B cell (primary cell): Measurements from ENCODE around the gene L3MBTL4. TPM values are rescaled to one million over a fixed set of nuclear protein-coding genes. Genes with fewer than 3 reads are reported as not detected.

Experiments
- ATAC-seq: fragments of 200-7000 bp; cut with Tn5 transposase; one replicate; pipeline ENCODE4 v1.10.0; 2021; ENCODE audit warnings: low read depth, mild to moderate bottlenecking, moderate number of reproducible peaks, moderate library complexity
- CTCF ChIA-PET: fragments of 350-600 bp; sonication (Branson Sonifier 250); formaldehyde crosslinking; loops from one replicate; lab custom pipeline; 2021; ENCODE audit warnings: antibody characterized with exemption, inconsistent platforms; lab: Charles Lee
- POLR2A ChIA-PET: fragments of 350-600 bp; sonication (Branson Sonifier 250); formaldehyde crosslinking; loops from one replicate; lab custom pipeline; 2021; ENCODE audit warnings: antibody characterized with exemption; lab: Charles Lee
- DNase-seq: peaks from one replicate; pipeline ENCODE4 v3.0.0; 2013
- H2AFZ ChIP-seq: 2 replicates; pipeline ENCODE4 v1.6.1; 2012; ENCODE audit warnings: mild to moderate bottlenecking, low read depth, low read length; ENCODE audit not compliant: insufficient read depth, poor library complexity, severe bottlenecking
- H3K27ac ChIP-seq, 2 donors: 1 replicate in 1 of 2; 2 replicates in 1 of 2; pipeline ENCODE4 v1.5.1; 2012 to 2013; ENCODE audit warnings: low read length in 2 of 2, mild to moderate bottlenecking in 2 of 2, moderate library complexity in 1 of 2
- H3K27me3 ChIP-seq, 4 experiments: fragments of 200-600 bp in 1 of 4; sonication (generic) in 1 of 4; replicated peaks in 1 of 4; 1 replicate in 2 of 4; 2 replicates in 2 of 4; pipeline versions ENCODE4 v1.6.1 to v1.7.0; 2013 to 2016; ENCODE audit warnings: low read length in 3 of 4, mild to moderate bottlenecking in 2 of 4, mixed read lengths in 1 of 4, moderate library complexity in 1 of 4; ENCODE audit not compliant: insufficient read depth in 4 of 4, control insufficient read depth in 3 of 4; ENCODE audit errors: control extremely low read depth in 1 of 4
- H3K36me3 ChIP-seq, 2 experiments: replicated peaks in 1 of 2; 1 replicate in 1 of 2; 2 replicates in 1 of 2; pipeline versions ENCODE4 v1.6.1 to v1.7.1; 2013; ENCODE audit warnings: low read length in 1 of 2; ENCODE audit not compliant: insufficient read depth in 2 of 2, control insufficient read depth in 1 of 2; ENCODE audit errors: control extremely low read depth in 1 of 2, extremely low read depth in 1 of 2
- H3K4me1 ChIP-seq, 2 donors: fragments of 200-600 bp in 1 of 2; sonication (generic) in 1 of 2; 1 replicate in 1 of 2; 2 replicates in 1 of 2; pipeline versions ENCODE4 v1.5.1 to v1.6.1; 2013 to 2017; ENCODE audit warnings: low read length in 2 of 2; ENCODE audit not compliant: control insufficient read depth in 2 of 2, insufficient read depth in 2 of 2
- H3K4me2 ChIP-seq: replicated peaks from 2 replicates; pipeline ENCODE3; 2012; ENCODE audit warnings: mild to moderate bottlenecking, low read depth, low read length; ENCODE audit not compliant: poor library complexity, severe bottlenecking
- H3K4me3 ChIP-seq, 5 experiments: fragments of 200-600 bp in 1 of 5; sonication (generic) in 1 of 5; 1 replicate in 3 of 5; 2 replicates in 2 of 5; pipeline versions ENCODE4 v1.5.1 to v1.7.0; 2011 to 2016; ENCODE audit warnings: low read length in 4 of 5, mild to moderate bottlenecking in 4 of 5, low read depth in 2 of 5, control low read depth in 1 of 5, moderate library complexity in 1 of 5; ENCODE audit not compliant: insufficient read depth in 1 of 5; ENCODE audit errors: control extremely low read depth in 1 of 5, extremely low read depth in 1 of 5
- H3K79me2 ChIP-seq: fragments of 200-600 bp; sonication (generic); one replicate; pipeline ENCODE4 v1.6.0; 2016; ENCODE audit warnings: low read length; ENCODE audit not compliant: control insufficient read depth, insufficient read depth
- H3K9ac ChIP-seq: fragments of 200-600 bp; sonication (generic); 2 replicates; pipeline ENCODE4 v1.6.1; 2017; ENCODE audit warnings: mild to moderate bottlenecking, low read length, moderate library complexity
- H3K9me3 ChIP-seq, 3 donors: one replicate each; pipeline versions ENCODE4 v1.6.1 to v1.7.1; 2013; ENCODE audit warnings: low read length in 2 of 3; ENCODE audit not compliant: control insufficient read depth in 2 of 3, insufficient read depth in 1 of 3; ENCODE audit errors: control extremely low read depth in 1 of 3
- H4K20me1 ChIP-seq: 2 replicates; pipeline ENCODE4 v1.6.0; 2012; ENCODE audit warnings: mild to moderate bottlenecking, low read length; ENCODE audit not compliant: insufficient read depth, control insufficient read depth, poor library complexity, severe bottlenecking
- H3K27ac Mint-ChIP-seq: one replicate; pipeline ENCODE4 v1.8.0; 2021; ENCODE audit warnings: mixed read lengths
- H3K27me3 Mint-ChIP-seq: one replicate; pipeline ENCODE4 v1.8.0; 2021; ENCODE audit warnings: mixed read lengths
- H3K4me1 Mint-ChIP-seq: one replicate; pipeline ENCODE4 v1.8.0; 2021; ENCODE audit warnings: mixed read lengths
- H3K4me3 Mint-ChIP-seq: one replicate; pipeline ENCODE4 v1.8.0; 2021; ENCODE audit warnings: mixed read lengths
- H3K9me3 Mint-ChIP-seq: one replicate; pipeline ENCODE4 v1.8.0; 2022; ENCODE audit warnings: mixed read lengths; ENCODE audit not compliant: insufficient read depth
- EZH2 ChIP-seq: IDR thresholded peaks from 2 replicates; pipeline ENCODE4 v1.6.1; 2012; ENCODE audit warnings: borderline replicate concordance, low read depth, mild to moderate bottlenecking, moderate library complexity, low read length; ENCODE audit not compliant: insufficient read depth, poor library complexity, severe bottlenecking
- WGBS: methylation state at CpG from one replicate; pipeline ENCODE4 v1.1.5; 2013; ENCODE audit warnings: missing lambda C conversion rate; ENCODE audit not compliant: insufficient coverage; 5-methylcytosine and 5-hydroxymethylcytosine counted together
- intact Hi-C: fragments of 100-400 bp; cut with micrococcal nuclease; formaldehyde crosslinking; loops from one replicate; pipeline ENCODE4 v1.10.0; 2022
- polyA plus RNA-seq: library from polyadenylated mRNA; depleted of rRNA; stranded (reverse); fragments of >200 nt; gene quantifications from 2 replicates; pipeline ENCODE4 v1.2.3, GENCODE V29; 2012
- total RNA-seq, 2 donors: library from RNA; stranded (reverse); fragments of 120-200 nt in 1 of 2; gene quantifications; 1 replicate in 1 of 2; 2 replicates in 1 of 2; pipeline versions ENCODE4 v1.2.3 to v1.2.4, GENCODE V29; 2013 to 2022
- TF ChIP-seq, protein P1 (sequence below): fragments of 200-600 bp; IDR thresholded peaks from one replicate; pipeline ENCODE4 v1.8.0; 2022; ENCODE audit warnings: antibody characterized with exemption, mild to moderate bottlenecking

Gene L3MBTL4
- total and polyA plus RNA-seq, 2 donors (not counting 1 experiment from before 2014, with no cell fraction given): 3.0 to 11.9 TPM

DNA sequence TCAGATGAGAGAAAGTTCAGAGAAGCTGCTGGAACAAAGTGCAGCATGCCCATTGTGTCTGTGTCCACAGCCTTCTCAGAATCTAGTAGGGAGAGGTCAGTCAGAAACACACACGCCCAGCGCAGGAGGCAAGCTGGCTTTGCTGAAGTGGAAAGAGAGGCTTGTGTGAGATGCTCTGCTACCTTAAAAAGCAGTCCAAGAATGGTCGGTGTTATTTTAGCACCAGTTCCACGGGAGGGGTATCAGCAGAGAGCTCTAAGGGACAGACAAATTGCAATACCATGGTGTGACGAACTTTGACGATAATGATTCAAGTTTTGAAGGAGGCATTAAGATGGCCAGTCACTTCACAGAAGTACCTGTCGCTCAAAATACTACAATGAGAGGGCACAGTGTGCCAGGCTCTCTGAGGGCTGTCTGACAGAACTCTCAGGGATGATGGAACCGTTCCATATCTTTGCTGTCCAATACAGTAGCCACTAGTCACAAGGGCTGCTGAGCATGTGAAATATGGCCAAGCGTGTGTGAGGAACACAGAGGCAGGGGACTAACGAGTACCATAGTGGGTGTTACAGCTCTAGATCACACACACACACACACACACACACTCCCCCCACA lies 281.9 kb downstream of the L3MBTL4 start:
- WGBS: 91% methylated on average over 10 of the region's 10 CpGs
- Histone ChIP-seq H2AFZ (no peak overlapping the region), H4K20me1 (no peaks in the 10 kb centered on the region), H3K4me3 (no peak overlapping the region), H3K4me2 (no peak overlapping the region), H3K27ac (no peak overlapping the region), H3K36me3 (peaks cover 0 to 3% of the 10 kb centered on the region in 2 experiments), H3K4me1 (no peaks in the 10 kb centered on the region), H3K79me2 (no peaks in the 10 kb centered on the region), H3K9ac (no peak overlapping the region), H3K9me3 (peaks cover 0 to 7% (median 3%) of the 10 kb centered on the region in 3 donors), H3K27me3 (no peaks in the 10 kb centered on the region)
- ChIA-PET POLR2A (no interaction called here), CTCF (no interaction called here)
- Mint-ChIP-seq H3K4me1 (no peaks in the 10 kb centered on the region), H3K9me3 (peaks cover 3% of the 10 kb centered on the region), H3K4me3 (no peak overlapping the region), H3K27me3 (no peaks in the 10 kb centered on the region), H3K27ac (no peak overlapping the region)
- intact Hi-C loops: no loop called here
- ATAC-seq (no peak), DNase-seq (no peak)
- TF ChIP-seq, protein P1, sequence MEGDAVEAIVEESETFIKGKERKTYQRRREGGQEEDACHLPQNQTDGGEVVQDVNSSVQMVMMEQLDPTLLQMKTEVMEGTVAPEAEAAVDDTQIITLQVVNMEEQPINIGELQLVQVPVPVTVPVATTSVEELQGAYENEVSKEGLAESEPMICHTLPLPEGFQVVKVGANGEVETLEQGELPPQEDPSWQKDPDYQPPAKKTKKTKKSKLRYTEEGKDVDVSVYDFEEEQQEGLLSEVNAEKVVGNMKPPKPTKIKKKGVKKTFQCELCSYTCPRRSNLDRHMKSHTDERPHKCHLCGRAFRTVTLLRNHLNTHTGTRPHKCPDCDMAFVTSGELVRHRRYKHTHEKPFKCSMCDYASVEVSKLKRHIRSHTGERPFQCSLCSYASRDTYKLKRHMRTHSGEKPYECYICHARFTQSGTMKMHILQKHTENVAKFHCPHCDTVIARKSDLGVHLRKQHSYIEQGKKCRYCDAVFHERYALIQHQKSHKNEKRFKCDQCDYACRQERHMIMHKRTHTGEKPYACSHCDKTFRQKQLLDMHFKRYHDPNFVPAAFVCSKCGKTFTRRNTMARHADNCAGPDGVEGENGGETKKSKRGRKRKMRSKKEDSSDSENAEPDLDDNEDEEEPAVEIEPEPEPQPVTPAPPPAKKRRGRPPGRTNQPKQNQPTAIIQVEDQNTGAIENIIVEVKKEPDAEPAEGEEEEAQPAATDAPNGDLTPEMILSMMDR: no peak
- no peak for TF ChIP-seq EZH2

DNA sequence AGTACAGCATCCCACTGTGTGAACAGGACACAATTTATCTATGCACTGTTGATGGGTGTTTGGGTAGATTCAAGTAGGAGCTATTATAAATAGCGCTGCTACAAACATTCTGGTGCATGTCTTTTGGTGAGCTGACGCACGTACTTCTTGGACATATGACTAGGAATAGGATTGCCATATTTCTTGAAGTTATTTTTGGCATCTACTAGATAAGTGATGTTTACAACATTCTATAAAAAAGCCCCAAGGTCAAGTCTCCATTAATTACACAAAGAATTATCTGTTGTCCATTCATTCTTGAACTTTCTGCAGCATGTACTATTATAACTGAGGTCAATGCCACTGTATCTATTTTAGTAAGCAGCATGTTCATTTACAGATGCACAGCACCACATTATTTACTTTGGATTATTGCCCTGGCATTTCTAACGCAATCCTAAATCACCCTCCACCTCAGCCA lies 293.9 kb downstream of the L3MBTL4 start:
- CTCF ChIA-PET: no interaction called here
- no peaks in the 10 kb centered on the region for H3K79me2 ChIP-seq
- no peaks in the 10 kb centered on the region for H3K4me1 Mint-ChIP-seq
- no peak overlapping the region for H3K9ac ChIP-seq
- no peak overlapping the region for H3K27ac Mint-ChIP-seq
- H2AFZ ChIP-seq: no peak overlapping the region
- no peaks in the 10 kb centered on the region for H3K4me1 ChIP-seq
- POLR2A ChIA-PET: no interaction called here
- H3K4me2 ChIP-seq: no peak overlapping the region
- no peaks in the 10 kb centered on the region for H3K27me3 Mint-ChIP-seq
- no peak overlapping the region for H3K4me3 Mint-ChIP-seq
- H4K20me1 ChIP-seq: no peaks in the 10 kb centered on the region
- H3K27ac ChIP-seq: no peak overlapping the region
- no peaks in the 10 kb centered on the region for H3K36me3 ChIP-seq
- ATAC-seq: no peak
- TF ChIP-seq EZH2: no peak
- TF ChIP-seq, protein P1: no peak
- intact Hi-C loops: no loop called here
- no peaks in the 10 kb centered on the region for H3K27me3 ChIP-seq
- H3K9me3 ChIP-seq: peaks cover 0 to 3% (median 0%) of the 10 kb centered on the region in 3 donors
- DNase-seq: no peak
- H3K9me3 Mint-ChIP-seq: peaks cover 3% of the 10 kb centered on the region
- WGBS: 100% methylated on average over 2 of the region's 4 CpGs
- no peak overlapping the region for H3K4me3 ChIP-seq
